Measurements from ENCODE around the gene TBL1X. TPM values are rescaled to one million over a fixed set of nuclear protein-coding genes. Genes with fewer than 3 reads are reported as not detected.

TBL1X gene
- total and polyA plus RNA-seq, 7 donors = 6.5 to 25.8 (median 16.1) TPM

GRCh38 chrX:9558615-9559014 is 93.8 kb downstream of the TBL1X start:
- Histone ChIP-seq H3K27ac (no peak overlapping the region), H3K4me3 (no peak overlapping the region), H3K27me3 (no peaks in the 10 kb centered on the region), H3K36me3 (no peaks in the 10 kb centered on the region), H3K9me3 (no peaks in the 10 kb centered on the region), H3K4me1 (peaks cover 0 to 16% (median 7%) of the 10 kb centered on the region in 4 donors)
- DNase-seq = no peak
- 9 to 37% methylated on average over 4 of the region's 4 CpGs for WGBS, 2 donors
- intact Hi-C loops (cut with DNase I) = no loop called here
- TF ChIP-seq POLR2A (IDR thresholded peaks at IDR 0.05) (no peak), POLR2AphosphoS5 (IDR thresholded peaks at IDR 0.05) (no peak), EP300 (IDR thresholded peaks at IDR 0.05) (no peak), CTCF (IDR thresholded peaks at IDR 0.05) (no peak)

GRCh38 chrX:9560219-9560618 is 95.4 kb downstream of the TBL1X start:
- no peak for DNase-seq
- H3K27me3 ChIP-seq = no peaks in the 10 kb centered on the region
- peaks cover 0 to 16% (median 7%) of the 10 kb centered on the region in 4 donors for H3K4me1 ChIP-seq
- WGBS, 2 donors = 96 to 97% methylated on average over 9 of the region's 9 CpGs
- no peak overlapping the region for H3K27ac ChIP-seq
- H3K9me3 ChIP-seq = no peaks in the 10 kb centered on the region
- no peak overlapping the region for H3K4me3 ChIP-seq
- intact Hi-C loops (cut with DNase I) = loop anchor here (10.0 kb wide), 1 partner anchor 95 kb away; the partner anchor contains the start of gene TBL1X
- TF ChIP-seq POLR2A (IDR thresholded peaks at IDR 0.05) (no peak), EP300 (IDR thresholded peaks at IDR 0.05) (no peak), POLR2AphosphoS5 (IDR thresholded peaks at IDR 0.05) (no peak), CTCF (IDR thresholded peaks at IDR 0.05) (no peak)
- no peaks in the 10 kb centered on the region for H3K36me3 ChIP-seq

- H3K36me3 ChIP-seq = no peaks in the 10 kb centered on the region
- no peak for TF ChIP-seq CTCF (IDR thresholded peaks at IDR 0.05)
- no peak for TF ChIP-seq POLR2AphosphoS5 (IDR thresholded peaks at IDR 0.05)
- no peak for TF ChIP-seq EP300 (IDR thresholded peaks at IDR 0.05)
- TF ChIP-seq POLR2A (IDR thresholded peaks at IDR 0.05) = no peak
- intact Hi-C loops (cut with DNase I) = loop anchor here (10.0 kb wide), 1 partner anchor 96 kb away; the partner anchor contains the start of gene TBL1X
- no peaks in the 10 kb centered on the region for H3K27me3 ChIP-seq
- H3K4me3 ChIP-seq = no peak overlapping the region
- H3K9me3 ChIP-seq = no peaks in the 10 kb centered on the region
- 93 to 94% methylated on average over 5 of the region's 5 CpGs for whole genome bisulfite sequencing, 2 donors
- no peak overlapping the region for H3K27ac ChIP-seq
- no peak for DNase-seq
- H3K4me1 ChIP-seq = peaks cover 0 to 20% (median 11%) of the 10 kb centered on the region in 4 donors
Measured at GRCh38 chrX:9561199-9561598, 96.3 kb downstream of the TBL1X start.

- no peak for DNase-seq
- H3K9me3 ChIP-seq = no peaks in the 10 kb centered on the region
- 62 to 88% methylated on average over 8 of the region's 8 CpGs for WGBS, 2 donors
- TF ChIP-seq CTCF (IDR thresholded peaks at IDR 0.05) = no peak
- TF ChIP-seq POLR2AphosphoS5 (IDR thresholded peaks at IDR 0.05) = no peak
- no peak for TF ChIP-seq POLR2A (IDR thresholded peaks at IDR 0.05)
- no peak for TF ChIP-seq EP300 (IDR thresholded peaks at IDR 0.05)
- H3K27me3 ChIP-seq = no peaks in the 10 kb centered on the region
- no peaks in the 10 kb centered on the region for H3K36me3 ChIP-seq
- no peak overlapping the region for H3K4me3 ChIP-seq
- H3K4me1 ChIP-seq = peaks cover 0 to 32% (median 20%) of the 10 kb centered on the region in 4 donors
- peak overlapping the region; percentile 57 to 74 (median 66) for H3K27ac ChIP-seq
- intact Hi-C loops (cut with DNase I) = loop anchor here (10.0 kb wide), 1 partner anchor 98 kb away; the partner anchor contains the start of gene TBL1X
Measured at GRCh38 chrX:9562851-9563250, 98.0 kb downstream of the TBL1X start.
